Naive B cell (primary cell): ENCODE data around the gene INSIG1. TPM values are rescaled to one million over a fixed set of nuclear protein-coding genes. Genes with fewer than 3 reads are reported as not detected.
A peak's percentile ranks its signal among the peaks of the same experiment; 100 is the strongest.

Source experiments
- ATAC-seq, 2 donors: fragments of 150-1000 bp; cut with Tn5 transposase; 2 replicates each; pipeline ENCODE4 v1.10.0; 2021; ENCODE audit warnings: low read depth in 2 of 2, mild to moderate bottlenecking in 2 of 2, moderate library complexity in 2 of 2
- DNase-seq: peaks from one replicate; pipeline ENCODE4 v3.0.0; 2022
- H3K27ac Mint-ChIP-seq, 6 donors: one replicate each; pipeline ENCODE4 v1.8.0; 2020 to 2022; ENCODE audit warnings: mild to moderate bottlenecking in 6 of 6, mixed read lengths in 6 of 6, moderate library complexity in 5 of 6, inconsistent platforms in 2 of 6
- H3K27me3 Mint-ChIP-seq, 3 donors: one replicate each; pipeline ENCODE4 v1.8.0; 2021 to 2022; ENCODE audit warnings: mixed read lengths in 3 of 3, mild to moderate bottlenecking in 1 of 3
- H3K36me3 Mint-ChIP-seq, 2 donors: one replicate each; pipeline ENCODE4 v1.8.0; 2020 to 2022; ENCODE audit warnings: mixed read lengths in 2 of 2, inconsistent platforms in 1 of 2, mild to moderate bottlenecking in 1 of 2
- H3K4me1 Mint-ChIP-seq, 3 donors: one replicate each; pipeline ENCODE4 v1.8.0; 2020 to 2022; ENCODE audit warnings: mixed read lengths in 3 of 3, inconsistent platforms in 1 of 3, mild to moderate bottlenecking in 1 of 3, moderate library complexity in 1 of 3
- H3K4me3 Mint-ChIP-seq, 8 donors: one replicate each; pipeline ENCODE4 v1.8.0; 2020 to 2022; ENCODE audit warnings: mild to moderate bottlenecking in 8 of 8, mixed read lengths in 8 of 8, moderate library complexity in 8 of 8, inconsistent platforms in 2 of 8
- H3K9me3 Mint-ChIP-seq, 7 donors: one replicate each; pipeline ENCODE4 v1.8.0; 2020 to 2022; ENCODE audit warnings: mixed read lengths in 7 of 7, mild to moderate bottlenecking in 5 of 7, inconsistent platforms in 2 of 7, moderate library complexity in 1 of 7
- polyA plus RNA-seq, 6 donors: library from polyadenylated mRNA; unstranded; fragments of 300-500 nt; fragmentation: Illumina TruSeq; gene quantifications; one replicate each; pipeline ENCODE4 v1.2.3, GENCODE V29; 2021; ENCODE audit warnings: low read depth in 6 of 6

INSIG1 gene
- polyA plus RNA-seq, 6 donors from 2014 or later: 55.4 to 85.8 (median 73.4) TPM

GRCh38 chr7:155293721-155294510 is 3.8 kb upstream of the INSIG1 start:
- Mint-ChIP-seq H3K4me3 (peak overlapping the region in 2 of 8 donors; percentile 29 to 31), H3K9me3 (peaks cover 0 to 2% (median 0%) of the 10 kb centered on the region in 7 donors), H3K27me3 (peaks cover 0 to 5% (median 0%) of the 10 kb centered on the region in 3 donors), H3K4me1 (peaks cover 25 to 41% (median 29%) of the 10 kb centered on the region in 3 donors), H3K36me3 (no peaks in the 10 kb centered on the region), H3K27ac (peak overlapping the region in 1 of 6 donors; percentile 56)
- DNase-seq: no peak
- no peak for ATAC-seq

- DNase-seq: no peak
- Mint-ChIP-seq H3K9me3 (peaks cover 0 to 2% (median 0%) of the 10 kb centered on the region in 7 donors), H3K27me3 (peaks cover 0 to 5% (median 0%) of the 10 kb centered on the region in 3 donors), H3K4me3 (peak overlapping the region in 1 of 8 donors; percentile 31), H3K36me3 (no peaks in the 10 kb centered on the region), H3K4me1 (peaks cover 30 to 46% (median 33%) of the 10 kb centered on the region in 3 donors), H3K27ac (peak overlapping the region in 1 of 6 donors; percentile 56)
- no peak for ATAC-seq
These were observed 3.2 kb upstream of the INSIG1 start for GRCh38 chr7:155294511-155294778.

GRCh38 chr7:155295511-155295910 is 2.2 kb upstream of the INSIG1 start:
- DNase-seq (no peak), ATAC-seq (no peak)
- peaks cover 0 to 5% (median 0%) of the 10 kb centered on the region in 3 donors for H3K27me3 Mint-ChIP-seq
- H3K4me1 Mint-ChIP-seq: peaks cover 39 to 54% (median 40%) of the 10 kb centered on the region in 3 donors
- no peaks in the 10 kb centered on the region for H3K36me3 Mint-ChIP-seq
- peak overlapping the region in 6 of 8 donors; percentile 21 to 94 (median 88) for H3K4me3 Mint-ChIP-seq
- H3K27ac Mint-ChIP-seq: peak overlapping the region in 4 of 6 donors; percentile 9 to 96 (median 26)
- peaks cover 0 to 2% (median 0%) of the 10 kb centered on the region in 7 donors for H3K9me3 Mint-ChIP-seq

GRCh38 chr7:155296006-155296787 is 1.5 kb upstream of the INSIG1 start:
- Mint-ChIP-seq H3K27me3 (peaks cover 0 to 5% (median 0%) of the 10 kb centered on the region in 3 donors), H3K27ac (peak overlapping the region in 5 of 6 donors; percentile 96 to 97 (median 96)), H3K4me1 (peaks cover 40 to 54% (median 47%) of the 10 kb centered on the region in 3 donors), H3K9me3 (peaks cover 0 to 2% (median 0%) of the 10 kb centered on the region in 7 donors), H3K36me3 (no peaks in the 10 kb centered on the region), H3K4me3 (peak overlapping the region; percentile 82 to 94 (median 90))
- DNase-seq: no peak
- ATAC-seq: no peak

GRCh38 chr7:155296788-155297516 is 726 bp upstream of the INSIG1 start:
- DNase-seq (no peak), ATAC-seq (peak; percentile 20 to 37)
- Mint-ChIP-seq H3K9me3 (peaks cover 0 to 2% (median 0%) of the 10 kb centered on the region in 7 donors), H3K27me3 (peaks cover 0 to 5% (median 0%) of the 10 kb centered on the region in 3 donors), H3K27ac (peak overlapping the region; percentile 96 to 98 (median 96)), H3K36me3 (no peaks in the 10 kb centered on the region), H3K4me3 (peak overlapping the region; percentile 82 to 94 (median 90)), H3K4me1 (peaks cover 40 to 52% (median 51%) of the 10 kb centered on the region in 3 donors)

- H3K27ac Mint-ChIP-seq: peak overlapping the region; percentile 96 to 99 (median 98)
- peaks cover 31 to 47% (median 45%) of the 10 kb centered on the region in 3 donors for H3K4me1 Mint-ChIP-seq
- H3K9me3 Mint-ChIP-seq: peaks cover 0 to 2% (median 0%) of the 10 kb centered on the region in 7 donors
- peak overlapping the region; percentile 92 to 98 (median 94) for H3K4me3 Mint-ChIP-seq
- H3K36me3 Mint-ChIP-seq: no peaks in the 10 kb centered on the region
- ATAC-seq (no peak), DNase-seq (no peak)
- H3K27me3 Mint-ChIP-seq: no peaks in the 10 kb centered on the region
These were observed 683 bp downstream of the INSIG1 start for GRCh38 chr7:155298288-155298833.

- peaks cover 0 to 2% (median 0%) of the 10 kb centered on the region in 7 donors for H3K9me3 Mint-ChIP-seq
- H3K27me3 Mint-ChIP-seq: no peaks in the 10 kb centered on the region
- H3K27ac Mint-ChIP-seq: peak overlapping the region; percentile 96 to 99 (median 98)
- peaks cover 0 to under 1% of the 10 kb centered on the region in 2 donors for H3K36me3 Mint-ChIP-seq
- peak; percentile 99 for DNase-seq
- peaks cover 31 to 47% (median 45%) of the 10 kb centered on the region in 3 donors for H3K4me1 Mint-ChIP-seq
- H3K4me3 Mint-ChIP-seq: peak overlapping the region; percentile 92 to 98 (median 94)
- ATAC-seq: peak; percentile 71 to 73
These were observed 1.3 kb downstream of the INSIG1 start for GRCh38 chr7:155298834-155299534.

GRCh38 chr7:155299535-155300202 is 2.0 kb downstream of the INSIG1 start:
- Mint-ChIP-seq H3K27me3 (no peaks in the 10 kb centered on the region), H3K4me1 (peaks cover 31 to 47% (median 45%) of the 10 kb centered on the region in 3 donors), H3K4me3 (peak overlapping the region; percentile 92 to 98 (median 94)), H3K27ac (peak overlapping the region; percentile 96 to 99 (median 98)), H3K9me3 (no peaks in the 10 kb centered on the region), H3K36me3 (peaks cover 5 to 7% of the 10 kb centered on the region in 2 donors)
- ATAC-seq (no peak), DNase-seq (no peak)

GRCh38 chr7:155300641-155301452 is 3.2 kb downstream of the INSIG1 start:
- Mint-ChIP-seq H3K9me3 (no peaks in the 10 kb centered on the region), H3K36me3 (peaks cover 5 to 15% of the 10 kb centered on the region in 2 donors), H3K4me1 (peaks cover 29 to 46% (median 46%) of the 10 kb centered on the region in 3 donors), H3K27ac (peak overlapping the region; percentile 20 to 99 (median 97)), H3K27me3 (no peaks in the 10 kb centered on the region), H3K4me3 (peak overlapping the region in 7 of 8 donors; percentile 22 to 71 (median 40))
- ATAC-seq (no peak), DNase-seq (no peak)

- Mint-ChIP-seq H3K9me3 (no peaks in the 10 kb centered on the region), H3K36me3 (peaks cover 5 to 15% of the 10 kb centered on the region in 2 donors), H3K27me3 (no peaks in the 10 kb centered on the region), H3K4me3 (no peak overlapping the region), H3K4me1 (peaks cover 27 to 48% (median 47%) of the 10 kb centered on the region in 3 donors), H3K27ac (no peak overlapping the region)
- ATAC-seq: no peak
- DNase-seq: no peak
These were observed 5.4 kb downstream of the INSIG1 start for GRCh38 chr7:155303039-155303593.

GRCh38 chr7:155303897-155304296 is 6.2 kb downstream of the INSIG1 start:
- Mint-ChIP-seq H3K27ac (peak overlapping the region in 1 of 6 donors; percentile 11), H3K4me3 (no peak overlapping the region), H3K27me3 (no peaks in the 10 kb centered on the region), H3K9me3 (no peaks in the 10 kb centered on the region), H3K4me1 (peaks cover 21 to 44% (median 42%) of the 10 kb centered on the region in 3 donors), H3K36me3 (peaks cover 13 to 15% of the 10 kb centered on the region in 2 donors)
- no peak for ATAC-seq
- no peak for DNase-seq
